ENCODE data around the gene DES.

The DES gene

GRCh38 chr2:219443016-219443696 is 25.0 kb downstream of the DES start:
- Histone ChIP-seq H3K9me3 (ENCODE audit: low read length) (no peaks in the 10 kb centered on the region), H3K4me1 (ENCODE audit: insufficient read depth, low read length) (peaks cover 64% of the 10 kb centered on the region), H3K9ac (ENCODE audit: low read length) (peak overlapping the region; percentile 96), H3K27me3 (ENCODE audit: control insufficient read depth in 1 of 2, insufficient read depth in 2 of 2, low read length in 2 of 2) (no peaks in the 10 kb centered on the region), H3K36me3 (ENCODE audit: insufficient read depth, low read length) (peaks cover 5% of the 10 kb centered on the region), H3K4me3 (ENCODE audit: low read depth in 1 of 2, low read length in 2 of 2) (peak overlapping the region; percentile 12 to 57), H3K27ac (ENCODE audit: low read depth, low read length) (peak overlapping the region; percentile 83)

DNA sequence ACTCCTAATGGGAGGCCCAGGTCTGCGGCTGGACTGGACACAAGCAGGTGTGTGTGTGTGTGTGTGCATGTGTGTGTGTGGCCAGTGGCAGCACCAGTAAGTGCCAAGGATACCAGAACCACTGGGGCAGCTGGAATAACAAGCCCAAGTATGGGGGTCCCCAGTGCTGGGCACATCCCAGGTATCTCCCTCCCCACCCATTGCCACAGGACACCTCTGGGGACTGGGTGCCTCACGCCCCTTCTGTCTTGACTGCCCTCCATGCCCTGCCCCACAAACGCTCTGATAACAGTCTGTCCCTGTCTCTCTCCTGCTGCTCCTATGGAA is 25.5 kb downstream of the DES start:
- H3K9me3 ChIP-seq (ENCODE audit: low read length), result no peaks in the 10 kb centered on the region
- H3K4me3 ChIP-seq (ENCODE audit: low read depth in 1 of 2, low read length in 2 of 2), result peak overlapping the region; percentile 12 to 57
- no peaks in the 10 kb centered on the region for H3K27me3 ChIP-seq (ENCODE audit: control insufficient read depth in 1 of 2, insufficient read depth in 2 of 2, low read length in 2 of 2)
- H3K9ac ChIP-seq (ENCODE audit: low read length), result peak overlapping the region; percentile 96
- peaks cover 59% of the 10 kb centered on the region for H3K4me1 ChIP-seq (ENCODE audit: insufficient read depth, low read length)
- peak overlapping the region; percentile 83 for H3K27ac ChIP-seq (ENCODE audit: low read depth, low read length)
- H3K36me3 ChIP-seq (ENCODE audit: insufficient read depth, low read length), result peaks cover 5% of the 10 kb centered on the region

GRCh38 chr2:219444566-219445091 is 26.5 kb downstream of the DES start:
- Histone ChIP-seq H3K27ac (ENCODE audit: low read depth, low read length) (peak overlapping the region; percentile 83), H3K27me3 (ENCODE audit: control insufficient read depth in 1 of 2, insufficient read depth in 2 of 2, low read length in 2 of 2) (no peaks in the 10 kb centered on the region), H3K4me1 (ENCODE audit: insufficient read depth, low read length) (peaks cover 54% of the 10 kb centered on the region), H3K36me3 (ENCODE audit: insufficient read depth, low read length) (peaks cover 6% of the 10 kb centered on the region), H3K9ac (ENCODE audit: low read length) (peak overlapping the region; percentile 96), H3K9me3 (ENCODE audit: low read length) (no peaks in the 10 kb centered on the region), H3K4me3 (ENCODE audit: low read depth in 1 of 2, low read length in 2 of 2) (peak overlapping the region; percentile 12 to 57)

DNA sequence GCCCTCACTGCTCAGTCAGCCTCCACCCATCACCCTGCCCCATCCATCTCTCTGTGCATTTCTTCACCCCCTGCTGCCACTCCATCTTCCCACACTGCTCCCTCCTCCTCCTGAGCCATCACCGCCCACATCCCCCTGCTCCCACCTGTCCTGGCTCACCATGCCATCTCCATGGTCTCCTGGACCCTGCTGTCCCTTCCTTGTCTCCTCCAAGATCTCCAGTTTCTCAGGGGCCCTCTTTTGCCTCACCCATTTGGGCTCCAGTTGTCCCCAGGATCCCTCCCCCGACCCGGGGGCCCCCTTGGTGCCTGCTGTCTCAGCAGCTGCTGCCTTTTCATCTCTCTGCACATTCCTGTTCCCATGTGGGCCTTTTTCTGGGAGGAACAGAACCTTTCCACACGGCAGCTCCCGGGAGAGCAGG is 27.1 kb downstream of the DES start:
- H3K27ac ChIP-seq (ENCODE audit: low read depth, low read length), result peak overlapping the region; percentile 83
- peak overlapping the region; percentile 96 for H3K9ac ChIP-seq (ENCODE audit: low read length)
- peak overlapping the region; percentile 12 to 57 for H3K4me3 ChIP-seq (ENCODE audit: low read depth in 1 of 2, low read length in 2 of 2)
- H3K4me1 ChIP-seq (ENCODE audit: insufficient read depth, low read length), result peaks cover 58% of the 10 kb centered on the region
- peaks cover 11% of the 10 kb centered on the region for H3K36me3 ChIP-seq (ENCODE audit: insufficient read depth, low read length)
- H3K9me3 ChIP-seq (ENCODE audit: low read length), result no peaks in the 10 kb centered on the region
- no peaks in the 10 kb centered on the region for H3K27me3 ChIP-seq (ENCODE audit: control insufficient read depth in 1 of 2, insufficient read depth in 2 of 2, low read length in 2 of 2)

- peak overlapping the region; percentile 96 for H3K9ac ChIP-seq (ENCODE audit: low read length)
- no peaks in the 10 kb centered on the region for H3K9me3 ChIP-seq (ENCODE audit: low read length)
- H3K27ac ChIP-seq (ENCODE audit: low read depth, low read length), result peak overlapping the region; percentile 83
- peaks cover 18% of the 10 kb centered on the region for H3K36me3 ChIP-seq (ENCODE audit: insufficient read depth, low read length)
- H3K27me3 ChIP-seq (ENCODE audit: control insufficient read depth in 1 of 2, insufficient read depth in 2 of 2, low read length in 2 of 2), result no peaks in the 10 kb centered on the region
- H3K4me3 ChIP-seq (ENCODE audit: low read depth in 1 of 2, low read length in 2 of 2), result peak overlapping the region; percentile 12 to 28
- peaks cover 60% of the 10 kb centered on the region for H3K4me1 ChIP-seq (ENCODE audit: insufficient read depth, low read length)
Observed at GRCh38 chr2:219446101-219446504, 27.9 kb downstream of the DES start.

DNA sequence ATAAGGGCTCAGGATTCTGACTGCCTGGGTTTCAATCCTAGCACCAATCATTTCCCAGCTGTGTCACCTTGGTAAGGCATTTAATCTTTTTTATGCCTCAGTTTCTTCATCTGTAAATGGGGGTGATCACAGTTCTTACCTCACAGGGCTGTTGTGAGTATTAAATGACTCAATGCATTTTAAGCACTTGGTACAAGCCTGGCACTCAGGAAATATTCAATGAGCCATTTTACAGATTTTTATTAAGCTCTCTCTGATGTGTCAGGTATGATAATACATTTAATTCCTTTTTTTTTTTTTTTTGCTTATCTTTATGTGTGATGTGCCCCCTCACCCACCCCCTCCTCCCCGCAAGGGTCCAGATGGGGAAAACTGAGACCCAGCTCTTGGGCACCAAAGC is 28.5 kb downstream of the DES start:
- Histone ChIP-seq H3K9ac (ENCODE audit: low read length) (peak overlapping the region; percentile 96), H3K27ac (ENCODE audit: low read depth, low read length) (peak overlapping the region; percentile 83), H3K4me1 (ENCODE audit: insufficient read depth, low read length) (peaks cover 60% of the 10 kb centered on the region), H3K36me3 (ENCODE audit: insufficient read depth, low read length) (peaks cover 21% of the 10 kb centered on the region), H3K27me3 (ENCODE audit: control insufficient read depth in 1 of 2, insufficient read depth in 2 of 2, low read length in 2 of 2) (no peaks in the 10 kb centered on the region), H3K4me3 (ENCODE audit: low read depth in 1 of 2, low read length in 2 of 2) (no peak overlapping the region), H3K9me3 (ENCODE audit: low read length) (no peaks in the 10 kb centered on the region)

DNA sequence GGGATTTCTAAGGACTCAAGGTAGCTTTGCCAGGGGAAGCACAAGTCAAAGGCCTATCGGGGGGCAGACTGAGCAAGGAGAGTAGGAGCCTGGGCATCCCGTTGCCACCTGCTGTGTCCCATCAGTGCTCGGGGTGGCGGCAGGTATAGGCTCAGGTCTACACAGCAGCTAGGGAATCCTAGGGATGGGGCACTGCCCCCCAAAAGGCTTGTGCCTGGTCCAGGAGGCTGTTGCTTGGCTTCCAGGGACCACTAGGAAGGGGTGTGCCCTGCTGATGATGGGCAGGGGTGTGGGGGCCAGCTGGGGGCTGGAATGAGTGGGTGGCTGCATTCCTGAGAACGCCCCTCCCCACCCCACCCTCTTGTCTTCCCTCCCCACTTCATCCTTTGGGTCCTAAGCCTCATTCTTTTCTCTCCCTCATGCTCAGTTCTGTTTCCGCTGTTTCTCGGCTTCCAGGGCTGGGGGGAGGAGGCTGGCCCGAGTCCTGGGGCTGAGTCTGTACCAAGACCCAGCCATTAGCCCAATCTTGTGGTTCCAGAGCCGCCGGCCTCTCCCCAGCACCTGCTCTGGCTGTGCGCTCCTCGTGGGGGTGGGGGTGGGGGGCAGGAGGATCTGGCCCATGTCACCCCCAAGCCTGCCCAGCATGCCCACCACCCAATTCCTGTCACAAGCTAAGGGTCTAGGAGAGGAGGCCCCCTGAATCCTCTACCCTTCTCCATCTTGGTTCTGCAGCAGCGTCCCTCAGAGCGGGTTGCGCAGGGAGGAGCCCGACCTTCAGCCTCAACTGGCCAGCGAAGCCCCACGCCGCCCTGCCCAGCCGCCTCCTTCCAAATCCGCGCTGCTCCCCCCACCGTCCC is 29.3 kb downstream of the DES start:
- Histone ChIP-seq H3K27ac (ENCODE audit: low read depth, low read length) (peak overlapping the region; percentile 83), H3K27me3 (ENCODE audit: control insufficient read depth in 1 of 2, insufficient read depth in 2 of 2, low read length in 2 of 2) (no peaks in the 10 kb centered on the region), H3K9ac (ENCODE audit: low read length) (peak overlapping the region; percentile 96), H3K9me3 (ENCODE audit: low read length) (no peaks in the 10 kb centered on the region), H3K4me3 (ENCODE audit: low read depth in 1 of 2, low read length in 2 of 2) (peak overlapping the region in 1 of 2 donors; percentile 18), H3K4me1 (ENCODE audit: insufficient read depth, low read length) (peaks cover 68% of the 10 kb centered on the region), H3K36me3 (ENCODE audit: insufficient read depth, low read length) (peaks cover 21% of the 10 kb centered on the region)

GRCh38 chr2:219448099-219448775 is 30.1 kb downstream of the DES start:
- no peaks in the 10 kb centered on the region for H3K27me3 ChIP-seq (ENCODE audit: control insufficient read depth in 1 of 2, insufficient read depth in 2 of 2, low read length in 2 of 2)
- H3K9ac ChIP-seq (ENCODE audit: low read length), result peak overlapping the region; percentile 96

DNA sequence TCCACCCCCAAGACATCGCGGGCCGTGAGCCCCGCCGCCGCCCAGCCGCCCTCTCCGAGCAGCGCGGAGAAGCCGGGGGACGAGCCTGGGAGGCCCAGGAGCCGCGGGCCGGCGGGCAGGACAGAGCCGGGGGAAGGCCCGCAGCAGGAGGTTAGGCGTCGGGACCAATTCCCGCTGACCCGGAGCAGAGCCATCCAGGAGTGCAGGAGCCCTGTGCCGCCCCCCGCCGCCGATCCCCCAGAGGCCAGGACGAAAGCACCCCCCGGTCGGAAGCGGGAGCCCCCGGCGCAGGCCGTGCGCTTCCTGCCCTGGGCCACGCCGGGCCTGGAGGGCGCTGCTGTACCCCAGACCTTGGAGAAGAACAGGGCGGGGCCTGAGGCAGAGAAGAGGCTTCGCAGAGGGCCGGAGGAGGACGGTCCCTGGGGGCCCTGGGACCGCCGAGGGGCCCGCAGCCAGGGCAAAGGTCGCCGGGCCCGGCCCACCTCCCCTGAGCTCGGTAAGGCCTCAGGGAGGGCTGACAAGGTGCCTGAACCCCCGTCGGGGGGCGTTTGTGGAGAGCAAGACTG is 30.7 kb downstream of the DES start:
- H3K4me1 ChIP-seq (ENCODE audit: insufficient read depth, low read length), result peaks cover 69% of the 10 kb centered on the region
- peak overlapping the region; percentile 96 for H3K9ac ChIP-seq (ENCODE audit: low read length)
- H3K4me3 ChIP-seq (ENCODE audit: low read depth in 1 of 2, low read length in 2 of 2), result peak overlapping the region; percentile 30 to 51

More at GRCh38 chr2:219448099-219448775, 30.1 kb downstream of the DES start:
- peak overlapping the region; percentile 83 for H3K27ac ChIP-seq (ENCODE audit: low read depth, low read length)
- peaks cover 69% of the 10 kb centered on the region for H3K4me1 ChIP-seq (ENCODE audit: insufficient read depth, low read length)
- H3K36me3 ChIP-seq (ENCODE audit: insufficient read depth, low read length), result peaks cover 21% of the 10 kb centered on the region
- H3K9me3 ChIP-seq (ENCODE audit: low read length), result no peaks in the 10 kb centered on the region
- H3K4me3 ChIP-seq (ENCODE audit: low read depth in 1 of 2, low read length in 2 of 2), result peak overlapping the region; percentile 18 to 30

GRCh38 chr2:219449609-219450008 is 31.4 kb downstream of the DES start:
- Histone ChIP-seq H3K27ac (ENCODE audit: low read depth, low read length) (peak overlapping the region; percentile 83), H3K27me3 (ENCODE audit: control insufficient read depth in 1 of 2, insufficient read depth in 2 of 2, low read length in 2 of 2) (no peaks in the 10 kb centered on the region), H3K4me1 (ENCODE audit: insufficient read depth, low read length) (peaks cover 71% of the 10 kb centered on the region), H3K9ac (ENCODE audit: low read length) (peak overlapping the region; percentile 77), H3K36me3 (ENCODE audit: insufficient read depth, low read length) (peaks cover 21% of the 10 kb centered on the region), H3K4me3 (ENCODE audit: low read depth in 1 of 2, low read length in 2 of 2) (peak overlapping the region in 1 of 2 donors; percentile 51), H3K9me3 (ENCODE audit: low read length) (no peaks in the 10 kb centered on the region)

More for the DNA sequence above, 30.7 kb downstream of the DES start:
- peak overlapping the region; percentile 83 for H3K27ac ChIP-seq (ENCODE audit: low read depth, low read length)
- peaks cover 21% of the 10 kb centered on the region for H3K36me3 ChIP-seq (ENCODE audit: insufficient read depth, low read length)
- H3K27me3 ChIP-seq (ENCODE audit: control insufficient read depth in 1 of 2, insufficient read depth in 2 of 2, low read length in 2 of 2), result no peaks in the 10 kb centered on the region
- H3K9me3 ChIP-seq (ENCODE audit: low read length), result no peaks in the 10 kb centered on the region
